Liver (tissue), 9 donors: ENCODE measurements around the gene PDE10A. TPM values are rescaled to one million over a fixed set of nuclear protein-coding genes. Genes with fewer than 3 reads are reported as not detected.

Experiments used
- DNase-seq: peaks from one replicate; pipeline ENCODE4 v3.0.0-alpha.2; 2017; ENCODE audit warnings: low spot score
- H3K27ac ChIP-seq, 2 donors: one replicate each; pipeline ENCODE4 v1.7.0; 2013; ENCODE audit warnings: inconsistent platforms in 2 of 2, low read length in 2 of 2, control low read depth in 1 of 2, low read depth in 1 of 2, mild to moderate bottlenecking in 1 of 2
- H3K27me3 ChIP-seq, 4 donors: one replicate each; pipeline versions ENCODE4 v1.6.1 to v1.7.0; 2013; ENCODE audit warnings: low read length in 3 of 4, inconsistent platforms in 1 of 4, mild to moderate bottlenecking in 1 of 4, moderate library complexity in 1 of 4; ENCODE audit not compliant: control insufficient read depth in 4 of 4, insufficient read depth in 4 of 4
- H3K36me3 ChIP-seq, 4 donors: one replicate each; pipeline versions ENCODE4 v1.6.1 to v1.7.0; 2013; ENCODE audit warnings: low read length in 3 of 4, mild to moderate bottlenecking in 3 of 4, low read depth in 1 of 4, moderate library complexity in 1 of 4; ENCODE audit not compliant: control insufficient read depth in 4 of 4, insufficient read depth in 3 of 4
- H3K4me1 ChIP-seq, 4 donors: one replicate each; pipeline versions ENCODE4 v1.6.1 to v1.7.0; 2013; ENCODE audit warnings: low read length in 3 of 4, mild to moderate bottlenecking in 3 of 4, moderate library complexity in 1 of 4; ENCODE audit not compliant: control insufficient read depth in 4 of 4, insufficient read depth in 4 of 4
- H3K4me3 ChIP-seq, 3 donors: one replicate each; pipeline versions ENCODE4 v1.6.1 to v1.7.0; 2013; ENCODE audit warnings: low read length in 3 of 3, control low read depth in 1 of 3, low read depth in 1 of 3, mild to moderate bottlenecking in 1 of 3
- H3K9ac ChIP-seq, 2 donors: one replicate each; pipeline ENCODE4 v1.7.0; 2013; ENCODE audit warnings: low read length in 2 of 2, mild to moderate bottlenecking in 2 of 2, moderate library complexity in 2 of 2, control low read depth in 1 of 2, low read depth in 1 of 2
- H3K9me3 ChIP-seq, 4 donors: one replicate each; pipeline versions ENCODE4 v1.6.1 to v1.7.0; 2013; ENCODE audit warnings: low read length in 3 of 4; ENCODE audit not compliant: control insufficient read depth in 4 of 4
- ATF3 ChIP-seq: IDR thresholded peaks from 2 replicates; pipeline ENCODE4 v1.6.1; 2016; ENCODE audit warnings: antibody characterized with exemption
- EGR1 ChIP-seq, 2 donors: IDR thresholded peaks; 2 replicates each; pipeline ENCODE4 v1.6.1; 2016 to 2018; ENCODE audit warnings: antibody characterized with exemption in 2 of 2, low read depth in 2 of 2
- FOXA1 ChIP-seq: IDR thresholded peaks from 2 replicates; pipeline ENCODE4 v1.6.1; 2016; ENCODE audit warnings: antibody characterized with exemption
- FOXA2 ChIP-seq: IDR thresholded peaks from 2 replicates; pipeline ENCODE4 v1.6.1; 2016; ENCODE audit warnings: antibody characterized with exemption
- GABPA ChIP-seq, 2 donors: IDR thresholded peaks in 1 of 2; conservative IDR thresholded peaks in 1 of 2; 2 replicates each; pipeline ENCODE4 v1.6.1; 2016; ENCODE audit warnings: antibody characterized with exemption in 2 of 2, mild to moderate bottlenecking in 1 of 2, moderate library complexity in 1 of 2
- HNF4A ChIP-seq, 2 donors: conservative IDR thresholded peaks; 2 replicates each; pipeline ENCODE4 v1.6.1; 2016; ENCODE audit warnings: antibody characterized with exemption in 2 of 2, mild to moderate bottlenecking in 2 of 2
- HNF4G ChIP-seq: IDR thresholded peaks from 2 replicates; pipeline ENCODE4 v1.6.1; 2016; ENCODE audit warnings: antibody characterized with exemption
- JUND ChIP-seq, 2 donors: IDR thresholded peaks; 2 replicates each; pipeline ENCODE4 v1.6.1; 2016; ENCODE audit warnings: antibody characterized with exemption in 2 of 2
- MAX ChIP-seq: IDR thresholded peaks from 2 replicates; pipeline ENCODE4 v1.6.1; 2016; ENCODE audit warnings: antibody characterized with exemption
- NR2F2 ChIP-seq: IDR thresholded peaks from 2 replicates; pipeline ENCODE4 v1.6.1; 2016; ENCODE audit warnings: antibody characterized with exemption
- RAD21 ChIP-seq, 2 donors: IDR thresholded peaks; 2 replicates each; pipeline ENCODE4 v1.6.1; 2016; ENCODE audit warnings: antibody characterized with exemption in 2 of 2, mild to moderate bottlenecking in 2 of 2
- RXRA ChIP-seq, 2 donors: IDR thresholded peaks; 2 replicates each; pipeline ENCODE4 v1.6.1; 2017 to 2018; ENCODE audit warnings: antibody characterized with exemption in 2 of 2, mild to moderate bottlenecking in 1 of 2
- SP1 ChIP-seq: IDR thresholded peaks from 2 replicates; pipeline ENCODE4 v1.6.1; 2018; ENCODE audit warnings: antibody characterized with exemption, mild to moderate bottlenecking
- TAF1 ChIP-seq: conservative IDR thresholded peaks from 2 replicates; pipeline ENCODE4 v1.6.1; 2016; ENCODE audit warnings: antibody characterized with exemption, mild to moderate bottlenecking
- YY1 ChIP-seq: IDR thresholded peaks from 2 replicates; pipeline ENCODE4 v1.6.1; 2016; ENCODE audit warnings: antibody characterized with exemption, mild to moderate bottlenecking
- ZBTB33 ChIP-seq: IDR thresholded peaks from 2 replicates; pipeline ENCODE4 v1.6.1; 2016; ENCODE audit warnings: antibody characterized with exemption
- WGBS: extraction: QIAGEN DNeasy Blood & Tissue Kit; methylation state at CpG from one replicate; pipeline ENCODE4 v1.1.7; 2013; 5-methylcytosine and 5-hydroxymethylcytosine counted together
- polyA plus RNA-seq, 2 donors: library from polyadenylated mRNA; stranded (reverse) in 1 of 2; unstranded in 1 of 2; fragments of 200-250 nt in 1 of 2; fragments of >200 nt in 1 of 2; fragmentation: Nextera tagmentation in 1 of 2; extraction: Ambion mirVana in 1 of 2; gene quantifications; one replicate each; pipeline versions ENCODE4 v1.2.1 to v1.2.3, GENCODE V29; 2013 to 2015
- total RNA-seq, 2 donors: library from RNA; depleted of rRNA; stranded (reverse); fragments of >200 nt; gene quantifications; one replicate each; pipeline ENCODE4 v1.2.3, GENCODE V29; 2014
- TF ChIP-seq, protein P1 (sequence below): fragments of 150-350 bp; IDR thresholded peaks from 2 replicates; pipeline ENCODE4 v1.5.1; 2017; ENCODE audit warnings: improper control_type of control experiment, low read depth, low read length; ENCODE audit not compliant: missing input control
- TF ChIP-seq, protein P2 (sequence below): IDR thresholded peaks from 2 replicates; pipeline ENCODE4 v1.6.1; 2016; ENCODE audit warnings: antibody characterized with exemption, mild to moderate bottlenecking
- donor health status: healthy.
- donor health status: healthy.
- donor health status: healthy.
- donor health status: healthy.
- donor health status: healthy.

PDE10A gene
- total and polyA plus RNA-seq, 4 donors: 0.20 to 1.7 (median 0.47) TPM

- TF ChIP-seq, protein P1, sequence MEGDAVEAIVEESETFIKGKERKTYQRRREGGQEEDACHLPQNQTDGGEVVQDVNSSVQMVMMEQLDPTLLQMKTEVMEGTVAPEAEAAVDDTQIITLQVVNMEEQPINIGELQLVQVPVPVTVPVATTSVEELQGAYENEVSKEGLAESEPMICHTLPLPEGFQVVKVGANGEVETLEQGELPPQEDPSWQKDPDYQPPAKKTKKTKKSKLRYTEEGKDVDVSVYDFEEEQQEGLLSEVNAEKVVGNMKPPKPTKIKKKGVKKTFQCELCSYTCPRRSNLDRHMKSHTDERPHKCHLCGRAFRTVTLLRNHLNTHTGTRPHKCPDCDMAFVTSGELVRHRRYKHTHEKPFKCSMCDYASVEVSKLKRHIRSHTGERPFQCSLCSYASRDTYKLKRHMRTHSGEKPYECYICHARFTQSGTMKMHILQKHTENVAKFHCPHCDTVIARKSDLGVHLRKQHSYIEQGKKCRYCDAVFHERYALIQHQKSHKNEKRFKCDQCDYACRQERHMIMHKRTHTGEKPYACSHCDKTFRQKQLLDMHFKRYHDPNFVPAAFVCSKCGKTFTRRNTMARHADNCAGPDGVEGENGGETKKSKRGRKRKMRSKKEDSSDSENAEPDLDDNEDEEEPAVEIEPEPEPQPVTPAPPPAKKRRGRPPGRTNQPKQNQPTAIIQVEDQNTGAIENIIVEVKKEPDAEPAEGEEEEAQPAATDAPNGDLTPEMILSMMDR: no peak
- no peak for TF ChIP-seq TAF1
- no peak for TF ChIP-seq RXRA (IDR thresholded peaks at IDR 0.05)
- TF ChIP-seq FOXA2: no peak
- TF ChIP-seq, protein P2, sequence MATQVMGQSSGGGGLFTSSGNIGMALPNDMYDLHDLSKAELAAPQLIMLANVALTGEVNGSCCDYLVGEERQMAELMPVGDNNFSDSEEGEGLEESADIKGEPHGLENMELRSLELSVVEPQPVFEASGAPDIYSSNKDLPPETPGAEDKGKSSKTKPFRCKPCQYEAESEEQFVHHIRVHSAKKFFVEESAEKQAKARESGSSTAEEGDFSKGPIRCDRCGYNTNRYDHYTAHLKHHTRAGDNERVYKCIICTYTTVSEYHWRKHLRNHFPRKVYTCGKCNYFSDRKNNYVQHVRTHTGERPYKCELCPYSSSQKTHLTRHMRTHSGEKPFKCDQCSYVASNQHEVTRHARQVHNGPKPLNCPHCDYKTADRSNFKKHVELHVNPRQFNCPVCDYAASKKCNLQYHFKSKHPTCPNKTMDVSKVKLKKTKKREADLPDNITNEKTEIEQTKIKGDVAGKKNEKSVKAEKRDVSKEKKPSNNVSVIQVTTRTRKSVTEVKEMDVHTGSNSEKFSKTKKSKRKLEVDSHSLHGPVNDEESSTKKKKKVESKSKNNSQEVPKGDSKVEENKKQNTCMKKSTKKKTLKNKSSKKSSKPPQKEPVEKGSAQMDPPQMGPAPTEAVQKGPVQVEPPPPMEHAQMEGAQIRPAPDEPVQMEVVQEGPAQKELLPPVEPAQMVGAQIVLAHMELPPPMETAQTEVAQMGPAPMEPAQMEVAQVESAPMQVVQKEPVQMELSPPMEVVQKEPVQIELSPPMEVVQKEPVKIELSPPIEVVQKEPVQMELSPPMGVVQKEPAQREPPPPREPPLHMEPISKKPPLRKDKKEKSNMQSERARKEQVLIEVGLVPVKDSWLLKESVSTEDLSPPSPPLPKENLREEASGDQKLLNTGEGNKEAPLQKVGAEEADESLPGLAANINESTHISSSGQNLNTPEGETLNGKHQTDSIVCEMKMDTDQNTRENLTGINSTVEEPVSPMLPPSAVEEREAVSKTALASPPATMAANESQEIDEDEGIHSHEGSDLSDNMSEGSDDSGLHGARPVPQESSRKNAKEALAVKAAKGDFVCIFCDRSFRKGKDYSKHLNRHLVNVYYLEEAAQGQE: no peak
- no peak for TF ChIP-seq HNF4G
- TF ChIP-seq NR2F2: no peak
- TF ChIP-seq GABPA (IDR thresholded peaks at IDR 0.05 in 1 of 2, conservative IDR thresholded peaks at IDR 0.05 in 1 of 2): no peak
- no peak for TF ChIP-seq HNF4A (conservative IDR thresholded peaks at IDR 0.05)
- TF ChIP-seq SP1: no peak
- no peak for TF ChIP-seq FOXA1
- TF ChIP-seq EGR1 (IDR thresholded peaks at IDR 0.05; ENCODE audit: low read depth in 2 of 2): no peak
- no peak for TF ChIP-seq RAD21 (IDR thresholded peaks at IDR 0.05)
- TF ChIP-seq JUND (IDR thresholded peaks at IDR 0.05): no peak
- TF ChIP-seq ATF3: no peak
- TF ChIP-seq MAX: no peak
- no peak for TF ChIP-seq ZBTB33
- TF ChIP-seq YY1: no peak
- H3K4me3 ChIP-seq: no peak overlapping the region
Measured at GRCh38 chr6:165390475-165390874, 272.6 kb downstream of the PDE10A start.

More at GRCh38 chr6:165390475-165390874, 272.6 kb downstream of the PDE10A start:
- H3K9ac ChIP-seq: no peak overlapping the region
- no peaks in the 10 kb centered on the region for H3K27me3 ChIP-seq
- no peaks in the 10 kb centered on the region for H3K36me3 ChIP-seq
- H3K4me1 ChIP-seq: no peaks in the 10 kb centered on the region
- WGBS: 87% methylated on average over 6 of the region's 6 CpGs
- DNase-seq: no peak
- H3K9me3 ChIP-seq: no peaks in the 10 kb centered on the region
- no peak overlapping the region for H3K27ac ChIP-seq
